GM18505 (cell line): ENCODE measurements around the gene ITIH4.

Experiments used
- ATAC-seq: cut with Tn5 transposase; IDR thresholded peaks from one replicate; pipeline ENCODE4 v1.9.1; 2021; ENCODE audit not compliant: unreplicated experiment
- POLR2A ChIP-seq: IDR thresholded peaks from 4 replicates; pipeline ENCODE4 v1.6.1; 2011; ENCODE audit warnings: borderline replicate concordance; ENCODE audit not compliant: insufficient read depth, insufficient read length; ENCODE audit errors: extremely low read depth

ITIH4 gene

GRCh38 chr3:52845157-52845556, 14.7 kb upstream of the ITIH4 start:
- no peak for TF ChIP-seq POLR2A
- ATAC-seq = no peak

GRCh38 chr3:52844290-52844975, 14.0 kb upstream of the ITIH4 start:
- TF ChIP-seq POLR2A = no peak

GRCh38 chr3:52843881-52844280, 13.4 kb upstream of the ITIH4 start:
- no peak for TF ChIP-seq POLR2A
- no peak for ATAC-seq

More at GRCh38 chr3:52844290-52844975, 14.0 kb upstream of the ITIH4 start:
- ATAC-seq = no peak

GRCh38 chr3:52843108-52843865, 12.8 kb upstream of the ITIH4 start:
- TF ChIP-seq POLR2A = no peak

GRCh38 chr3:52842424-52842823, 12.0 kb upstream of the ITIH4 start:
- TF ChIP-seq POLR2A = no peak
- ATAC-seq = no peak

More at GRCh38 chr3:52843108-52843865, 12.8 kb upstream of the ITIH4 start:
- no peak for ATAC-seq

- no peak for ATAC-seq
- TF ChIP-seq POLR2A = no peak
Observed at GRCh38 chr3:52841981-52842340, 11.5 kb upstream of the ITIH4 start.

GRCh38 chr3:52841211-52841980, 10.9 kb upstream of the ITIH4 start:
- TF ChIP-seq POLR2A = no peak
- peak; percentile 42 for ATAC-seq

GRCh38 chr3:52839892-52840545, 9.5 kb upstream of the ITIH4 start:
- no peak for ATAC-seq
- TF ChIP-seq POLR2A = no peak

GRCh38 chr3:52839268-52839575, 8.8 kb upstream of the ITIH4 start:
- TF ChIP-seq POLR2A = no peak

GRCh38 chr3:52838561-52839267, 8.2 kb upstream of the ITIH4 start:
- ATAC-seq = no peak
- no peak for TF ChIP-seq POLR2A

More at GRCh38 chr3:52839268-52839575, 8.8 kb upstream of the ITIH4 start:
- ATAC-seq = no peak

GRCh38 chr3:52836986-52837385, 6.5 kb upstream of the ITIH4 start:
- no peak for ATAC-seq
- TF ChIP-seq POLR2A = no peak

GRCh38 chr3:52836471-52836845, 6.0 kb upstream of the ITIH4 start:
- no peak for TF ChIP-seq POLR2A
- no peak for ATAC-seq
